MG63 (cell line): ENCODE results near the gene AR. TPM values are rescaled to one million over a fixed set of nuclear protein-coding genes. Genes with fewer than 3 reads are reported as not detected.

Experiments
- DNase-seq: peaks from one replicate; pipeline ENCODE4 v3.0.0-alpha.2; 2020
- H3K27me3 ChIP-seq: fragments of 250-450 bp; sonication (Bioruptor Pico); 2 replicates; pipeline ENCODE4 v1.5.1; 2020; ENCODE audit warnings: mild to moderate bottlenecking, moderate library complexity
- H3K36me3 ChIP-seq: fragments of 250-450 bp; sonication (Bioruptor Pico); 2 replicates; pipeline ENCODE4 v1.5.1; 2020; ENCODE audit warnings: mild to moderate bottlenecking, moderate library complexity
- H3K4me3 ChIP-seq: fragments of 250-450 bp; sonication (Bioruptor Pico); 2 replicates; pipeline ENCODE4 v1.5.1; 2020; ENCODE audit warnings: mild to moderate bottlenecking, moderate library complexity
- H3K9me3 ChIP-seq: fragments of 250-450 bp; sonication (Bioruptor Pico); 2 replicates; pipeline ENCODE4 v1.5.1; 2020; ENCODE audit warnings: mild to moderate bottlenecking, moderate library complexity
- total RNA-seq: library from RNA; depleted of rRNA; stranded (reverse); fragments of >200 nt; shearing (Covaris generic); gene quantifications from 2 replicates; pipeline ENCODE4 v1.2.3, GENCODE V29; 2014; ENCODE audit warnings: low replicate concordance; rRNA removed

Gene AR
- total RNA-seq: 1.2 and 2.4 TPM in 2 replicates

- peak; percentile 56 for DNase-seq
- Histone ChIP-seq H3K36me3 (no peaks in the 10 kb centered on the region), H3K27me3 (no peaks in the 10 kb centered on the region), H3K9me3 (no peaks in the 10 kb centered on the region), H3K4me3 (peak within 1 kb of the TSS; percentile 45)
Measured at GRCh38 chrX:67543818-67544217, at the start of gene AR. Gene AR, plus strand, starts transcription at chrX:67544021. Its CDS starts 1,126 bp downstream, at chrX:67545147.

GRCh38 chrX:67500617-67501016 lies 43.2 kb upstream of the AR start:
- Histone ChIP-seq H3K9me3 (no peaks in the 10 kb centered on the region), H3K4me3 (no peak overlapping the region), H3K36me3 (no peaks in the 10 kb centered on the region), H3K27me3 (no peaks in the 10 kb centered on the region)
- DNase-seq: no peak

GRCh38 chrX:67503004-67503403 lies 40.8 kb upstream of the AR start:
- Histone ChIP-seq H3K9me3 (no peaks in the 10 kb centered on the region), H3K36me3 (no peaks in the 10 kb centered on the region), H3K27me3 (no peaks in the 10 kb centered on the region), H3K4me3 (no peak overlapping the region)
- no peak for DNase-seq

- Histone ChIP-seq H3K27me3 (no peaks in the 10 kb centered on the region), H3K36me3 (no peaks in the 10 kb centered on the region), H3K4me3 (no peak overlapping the region), H3K9me3 (no peaks in the 10 kb centered on the region)
- no peak for DNase-seq
Measured at GRCh38 chrX:67503453-67503852, 40.4 kb upstream of the AR start.

GRCh38 chrX:67520671-67521070 lies 23.1 kb upstream of the AR start:
- DNase-seq: no peak
- H3K36me3 ChIP-seq: no peaks in the 10 kb centered on the region
- no peaks in the 10 kb centered on the region for H3K9me3 ChIP-seq
- H3K27me3 ChIP-seq: no peaks in the 10 kb centered on the region
- no peak overlapping the region for H3K4me3 ChIP-seq

GRCh38 chrX:67523002-67523681 lies 20.7 kb upstream of the AR start:
- no peaks in the 10 kb centered on the region for H3K36me3 ChIP-seq
- no peaks in the 10 kb centered on the region for H3K27me3 ChIP-seq

GRCh38 chrX:67523932-67524331 lies 19.9 kb upstream of the AR start:
- no peaks in the 10 kb centered on the region for H3K9me3 ChIP-seq
- H3K27me3 ChIP-seq: no peaks in the 10 kb centered on the region
- no peak for DNase-seq
- no peak overlapping the region for H3K4me3 ChIP-seq
- H3K36me3 ChIP-seq: no peaks in the 10 kb centered on the region

More at GRCh38 chrX:67523002-67523681, 20.7 kb upstream of the AR start:
- Histone ChIP-seq H3K4me3 (no peak overlapping the region), H3K9me3 (no peaks in the 10 kb centered on the region)
- no peak for DNase-seq

GRCh38 chrX:67524428-67524827 lies 19.4 kb upstream of the AR start:
- Histone ChIP-seq H3K27me3 (no peaks in the 10 kb centered on the region), H3K9me3 (no peaks in the 10 kb centered on the region), H3K36me3 (no peaks in the 10 kb centered on the region), H3K4me3 (no peak overlapping the region)
- DNase-seq: no peak

- no peaks in the 10 kb centered on the region for H3K9me3 ChIP-seq
- DNase-seq: no peak
- no peak overlapping the region for H3K4me3 ChIP-seq
- H3K27me3 ChIP-seq: no peaks in the 10 kb centered on the region
- no peaks in the 10 kb centered on the region for H3K36me3 ChIP-seq
Measured at GRCh38 chrX:67524950-67525691, 18.7 kb upstream of the AR start.

- Histone ChIP-seq H3K27me3 (no peaks in the 10 kb centered on the region), H3K36me3 (no peaks in the 10 kb centered on the region), H3K9me3 (no peaks in the 10 kb centered on the region), H3K4me3 (no peak overlapping the region)
- no peak for DNase-seq
Measured at GRCh38 chrX:67536564-67536963, 7.3 kb upstream of the AR start.

GRCh38 chrX:67538383-67538782 lies 5.4 kb upstream of the AR start:
- no peak overlapping the region for H3K4me3 ChIP-seq
- DNase-seq: no peak
- H3K9me3 ChIP-seq: no peaks in the 10 kb centered on the region
- no peaks in the 10 kb centered on the region for H3K36me3 ChIP-seq
- no peaks in the 10 kb centered on the region for H3K27me3 ChIP-seq

- Histone ChIP-seq H3K36me3 (no peaks in the 10 kb centered on the region), H3K9me3 (no peaks in the 10 kb centered on the region), H3K4me3 (peak overlapping the region; percentile 45), H3K27me3 (no peaks in the 10 kb centered on the region)
- peak; percentile 13 for DNase-seq
Measured at GRCh38 chrX:67544281-67545035, 637 bp downstream of the AR start.

GRCh38 chrX:67545036-67545821 lies 1.4 kb downstream of the AR start:
- peak overlapping the region; percentile 33; the same call in 1 of the 2 replicates for H3K4me3 ChIP-seq
- DNase-seq: peak; percentile 22

GRCh38 chrX:67545893-67546495 lies 2.2 kb downstream of the AR start:
- Histone ChIP-seq H3K4me3 (peak overlapping the region; percentile 33), H3K9me3 (no peaks in the 10 kb centered on the region), H3K36me3 (no peaks in the 10 kb centered on the region), H3K27me3 (no peaks in the 10 kb centered on the region)
- DNase-seq: peak; percentile 7

More at GRCh38 chrX:67545036-67545821, 1.4 kb downstream of the AR start:
- Histone ChIP-seq H3K27me3 (no peaks in the 10 kb centered on the region), H3K36me3 (no peaks in the 10 kb centered on the region), H3K9me3 (no peaks in the 10 kb centered on the region)

GRCh38 chrX:67546496-67547423 lies 2.9 kb downstream of the AR start:
- no peak for DNase-seq
- H3K27me3 ChIP-seq: no peaks in the 10 kb centered on the region
- H3K4me3 ChIP-seq: peak overlapping the region; percentile 17
- no peaks in the 10 kb centered on the region for H3K9me3 ChIP-seq
- no peaks in the 10 kb centered on the region for H3K36me3 ChIP-seq
